Parathyroid adenoma (tissue), 2 donors: ENCODE data around the gene ZNF618.
A peak's percentile ranks its signal among the peaks of the same experiment; 100 is the strongest.

Source experiments
- H2AFZ ChIP-seq: fragments of 300-600 bp; sonication (generic); one replicate; pipeline ENCODE4 v1.7.0; 2017; ENCODE audit warnings: antibody characterized with exemption, mild to moderate bottlenecking
- H3K27ac ChIP-seq: fragments of 300-600 bp; sonication (generic); one replicate; pipeline ENCODE4 v1.7.0; 2017
- H3K27me3 ChIP-seq: fragments of 300-600 bp; sonication (generic); one replicate; pipeline ENCODE4 v1.7.0; 2017; ENCODE audit warnings: low read length; ENCODE audit not compliant: control insufficient read depth, insufficient read depth
- H3K36me3 ChIP-seq: fragments of 300-600 bp; sonication (generic); one replicate; pipeline ENCODE4 v1.7.0; 2017; ENCODE audit warnings: low read length; ENCODE audit not compliant: control insufficient read depth, insufficient read depth
- H3K4me1 ChIP-seq: fragments of 300-600 bp; sonication (generic); one replicate; pipeline ENCODE4 v1.7.0; 2017; ENCODE audit warnings: control low read depth
- H3K4me2 ChIP-seq: fragments of 300-600 bp; sonication (generic); one replicate; pipeline ENCODE4 v1.7.0; 2017; ENCODE audit warnings: low read length
- H3K4me3 ChIP-seq: fragments of 300-600 bp; sonication (generic); one replicate; pipeline ENCODE4 v1.7.0; 2017; ENCODE audit warnings: low read depth, low read length
- H3K79me2 ChIP-seq: fragments of 300-600 bp; sonication (generic); one replicate; pipeline ENCODE4 v1.7.0; 2017; ENCODE audit warnings: control low read depth
- H3K9ac ChIP-seq: fragments of 300-600 bp; sonication (generic); one replicate; pipeline ENCODE4 v1.7.0; 2017; ENCODE audit warnings: mild to moderate bottlenecking
- H3K9me3 ChIP-seq: fragments of 300-600 bp; sonication (generic); one replicate; pipeline ENCODE4 v1.7.0; 2017; ENCODE audit warnings: low read length; ENCODE audit not compliant: control insufficient read depth
- TF ChIP-seq, protein P1 (sequence below): fragments of 300-600 bp; sonication (generic); IDR thresholded peaks from one replicate; pipeline ENCODE4 v1.7.0; 2017; ENCODE audit warnings: antibody characterized with exemption, mild to moderate bottlenecking
- donor health status: primary hyperparathyroidism.

ZNF618 gene

DNA sequence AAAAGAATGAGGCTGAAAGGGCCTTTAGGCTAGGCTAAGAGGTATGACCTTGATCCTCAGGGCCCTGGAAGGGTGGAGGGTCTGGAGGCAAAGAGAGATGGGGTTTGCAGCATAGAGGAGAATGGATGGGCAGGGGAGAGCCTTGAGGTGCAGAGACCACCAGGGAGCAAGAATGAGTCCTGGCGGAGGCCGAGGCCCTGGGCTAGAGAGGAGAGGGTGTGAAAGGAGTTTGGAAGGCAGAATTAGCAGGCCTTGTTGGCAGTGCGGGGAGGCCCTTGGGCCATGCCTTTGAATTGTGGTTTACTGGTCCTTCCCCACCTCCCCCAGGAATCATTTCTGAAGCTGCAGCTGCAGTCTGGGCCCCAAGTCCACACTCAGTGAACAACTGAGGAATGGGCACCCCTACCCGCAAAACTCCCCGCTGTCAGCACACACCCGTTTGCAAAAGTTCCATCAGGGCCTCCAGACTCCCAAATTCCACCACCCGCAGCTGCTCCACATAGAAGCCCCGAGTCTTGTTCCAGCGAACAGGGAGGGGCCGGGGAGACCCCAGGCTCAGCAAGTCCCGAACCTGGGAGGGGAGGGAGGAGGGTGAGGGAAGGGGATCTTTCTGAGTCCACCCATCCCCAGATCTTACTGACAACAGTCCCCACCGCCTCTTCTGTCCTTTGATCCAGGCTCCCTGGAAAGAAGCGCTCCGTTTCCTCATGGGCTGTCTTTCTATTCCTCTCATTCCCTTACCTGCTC is 220.9 kb downstream of the ZNF618 start:
- no peak overlapping the region for H2AFZ ChIP-seq
- no peaks in the 10 kb centered on the region for H3K36me3 ChIP-seq
- H3K4me1 ChIP-seq: no peaks in the 10 kb centered on the region
- no peak overlapping the region for H3K9ac ChIP-seq
- no peaks in the 10 kb centered on the region for H3K79me2 ChIP-seq
- no peak overlapping the region for H3K4me3 ChIP-seq
- no peaks in the 10 kb centered on the region for H3K27me3 ChIP-seq
- TF ChIP-seq, protein P1, sequence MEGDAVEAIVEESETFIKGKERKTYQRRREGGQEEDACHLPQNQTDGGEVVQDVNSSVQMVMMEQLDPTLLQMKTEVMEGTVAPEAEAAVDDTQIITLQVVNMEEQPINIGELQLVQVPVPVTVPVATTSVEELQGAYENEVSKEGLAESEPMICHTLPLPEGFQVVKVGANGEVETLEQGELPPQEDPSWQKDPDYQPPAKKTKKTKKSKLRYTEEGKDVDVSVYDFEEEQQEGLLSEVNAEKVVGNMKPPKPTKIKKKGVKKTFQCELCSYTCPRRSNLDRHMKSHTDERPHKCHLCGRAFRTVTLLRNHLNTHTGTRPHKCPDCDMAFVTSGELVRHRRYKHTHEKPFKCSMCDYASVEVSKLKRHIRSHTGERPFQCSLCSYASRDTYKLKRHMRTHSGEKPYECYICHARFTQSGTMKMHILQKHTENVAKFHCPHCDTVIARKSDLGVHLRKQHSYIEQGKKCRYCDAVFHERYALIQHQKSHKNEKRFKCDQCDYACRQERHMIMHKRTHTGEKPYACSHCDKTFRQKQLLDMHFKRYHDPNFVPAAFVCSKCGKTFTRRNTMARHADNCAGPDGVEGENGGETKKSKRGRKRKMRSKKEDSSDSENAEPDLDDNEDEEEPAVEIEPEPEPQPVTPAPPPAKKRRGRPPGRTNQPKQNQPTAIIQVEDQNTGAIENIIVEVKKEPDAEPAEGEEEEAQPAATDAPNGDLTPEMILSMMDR: no peak
- no peak overlapping the region for H3K4me2 ChIP-seq
- H3K9me3 ChIP-seq: no peaks in the 10 kb centered on the region
- H3K27ac ChIP-seq: no peak overlapping the region

- no peak overlapping the region for H3K9ac ChIP-seq
- H3K27ac ChIP-seq: no peak overlapping the region
- H2AFZ ChIP-seq: no peak overlapping the region
- H3K4me1 ChIP-seq: no peaks in the 10 kb centered on the region
- H3K4me2 ChIP-seq: peak overlapping the region; percentile 49
- H3K79me2 ChIP-seq: no peaks in the 10 kb centered on the region
- H3K9me3 ChIP-seq: no peaks in the 10 kb centered on the region
- TF ChIP-seq, protein P1: no peak
- peak overlapping the region; percentile 7 for H3K4me3 ChIP-seq
- no peaks in the 10 kb centered on the region for H3K27me3 ChIP-seq
- H3K36me3 ChIP-seq: no peaks in the 10 kb centered on the region
These were observed 221.5 kb downstream of the ZNF618 start for GRCh38 chr9:114097613-114098020.

DNA sequence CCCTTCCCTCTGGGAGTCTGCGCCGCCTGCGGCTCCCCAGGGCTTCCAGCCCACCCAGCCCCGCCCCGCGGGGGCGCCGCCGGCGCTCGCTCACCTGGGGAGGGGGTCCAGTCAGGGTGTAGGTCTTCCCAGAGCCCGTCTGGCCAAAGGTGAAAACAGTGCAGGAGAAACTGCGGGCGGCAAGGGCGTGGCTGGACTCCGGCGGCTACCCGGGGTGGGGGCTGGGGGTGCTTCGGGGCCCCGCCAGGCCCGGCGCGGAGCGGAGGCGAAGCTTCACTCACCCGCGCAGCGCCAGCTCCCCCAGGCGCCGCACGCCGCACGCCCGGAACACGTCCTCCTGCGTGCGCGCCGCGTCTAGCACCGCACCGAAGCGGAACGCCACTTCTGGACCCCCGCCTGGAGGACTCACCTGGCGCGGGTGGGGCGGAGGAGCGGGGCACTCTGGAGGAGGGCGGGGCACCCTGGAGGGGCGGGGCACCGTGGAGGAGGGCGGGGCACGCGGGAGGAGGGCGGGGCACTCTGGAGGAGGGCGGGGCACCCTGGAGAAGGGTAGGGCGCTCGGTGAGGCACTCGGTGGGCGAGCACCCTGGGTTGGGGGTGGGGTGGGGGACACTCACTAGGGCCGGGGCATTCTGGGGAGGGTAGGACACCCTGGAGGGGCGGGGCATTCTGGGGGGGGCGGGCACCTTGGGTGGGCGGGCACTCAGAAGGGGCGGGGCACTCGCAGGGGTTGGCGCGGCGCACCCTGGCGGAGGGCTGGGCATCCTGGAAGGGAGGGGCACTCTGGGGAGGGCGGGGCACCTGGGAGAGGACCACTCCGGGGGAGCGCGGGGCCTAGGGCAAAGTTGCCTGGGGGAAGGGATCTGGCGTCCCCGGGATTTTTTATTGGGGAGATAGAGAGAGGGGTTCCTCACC is 222.2 kb downstream of the ZNF618 start:
- H3K9ac ChIP-seq: no peak overlapping the region

DNA sequence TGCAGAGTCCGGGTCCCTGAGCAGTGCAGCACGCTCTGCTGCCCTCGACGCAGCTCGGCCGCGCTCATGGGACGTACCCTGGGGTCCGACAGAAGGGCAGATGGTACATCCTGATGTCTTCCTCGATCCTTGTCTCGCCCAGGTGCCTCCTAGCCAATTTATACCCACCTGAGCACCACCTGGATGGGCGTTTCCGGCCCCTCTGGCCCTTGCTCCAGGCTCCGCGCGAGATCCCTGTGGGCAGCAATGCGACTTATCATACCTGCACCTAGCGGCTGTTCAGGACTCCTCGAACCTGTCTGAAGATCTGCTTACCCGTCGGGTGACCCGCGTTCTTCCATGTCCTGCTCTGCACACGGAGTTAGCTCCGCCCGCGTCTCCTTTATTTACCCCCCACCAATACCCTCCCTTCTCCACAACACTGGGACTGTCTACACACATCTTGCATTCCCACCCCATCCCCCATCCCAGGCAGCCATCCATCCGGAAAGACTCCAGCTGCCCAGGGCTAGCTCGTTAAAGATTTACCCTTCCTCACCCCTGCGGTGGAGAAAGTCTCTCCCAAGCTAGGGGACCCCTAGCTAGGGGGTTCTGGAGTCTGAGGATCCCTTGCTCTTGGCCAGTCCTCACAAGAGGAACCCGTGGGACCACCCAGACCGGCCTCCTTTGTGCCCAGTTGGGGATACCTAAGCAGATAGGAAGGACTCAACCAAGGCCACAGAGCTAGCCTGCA is 223.0 kb downstream of the ZNF618 start, which contains the start of gene KIF12:
Gene KIF12, minus strand, starts transcription at position 357 of the 733 bp plus-strand sequence. Its CDS starts 16 bp downstream, at position 341.
- H2AFZ ChIP-seq: peak within 1 kb of the TSS; percentile 60
- no peak within 1 kb of the TSS for H3K27ac ChIP-seq
- H3K4me3 ChIP-seq: no peak within 1 kb of the TSS
- no peaks in the 10 kb centered on the region for H3K79me2 ChIP-seq
- no peaks in the 10 kb centered on the region for H3K27me3 ChIP-seq
- no peaks in the 10 kb centered on the region for H3K4me1 ChIP-seq
- H3K36me3 ChIP-seq: no peaks in the 10 kb centered on the region
- peak within 1 kb of the TSS; percentile 49 for H3K4me2 ChIP-seq
- TF ChIP-seq, protein P1: no peak
- H3K9ac ChIP-seq: no peak within 1 kb of the TSS
- no peaks in the 10 kb centered on the region for H3K9me3 ChIP-seq

More for the DNA sequence above, 222.2 kb downstream of the ZNF618 start:
- Histone ChIP-seq H3K4me2 (peak overlapping the region; percentile 49), H3K27ac (no peak overlapping the region), H2AFZ (peak overlapping the region; percentile 60), H3K9me3 (no peaks in the 10 kb centered on the region), H3K79me2 (no peaks in the 10 kb centered on the region), H3K27me3 (no peaks in the 10 kb centered on the region), H3K4me3 (peak overlapping the region; percentile 7), H3K4me1 (no peaks in the 10 kb centered on the region), H3K36me3 (no peaks in the 10 kb centered on the region)
- TF ChIP-seq, protein P1: no peak
